Measurements from ENCODE around the gene THSD7B. TPM values are rescaled to one million over a fixed set of nuclear protein-coding genes. Genes with fewer than 3 reads are reported as not detected.

Gene THSD7B
- total RNA-seq, 2 donors from 2014 or later = 0.95 to 12.7 TPM

GRCh38 chr2:137511526-137511925, 746.2 kb downstream of the THSD7B start:
- Histone ChIP-seq H3K9me3 (no peaks in the 10 kb centered on the region), H3K4me1 (ENCODE audit: control insufficient read depth in 1 of 2, low read depth in 2 of 2) (peaks cover 0 to 7% of the 10 kb centered on the region in 2 donors), H3K36me3 (no peaks in the 10 kb centered on the region), H3K27ac (no peak overlapping the region), H3K27me3 (replicated peaks; ENCODE audit: insufficient read depth) (no peaks in the 10 kb centered on the region), H3K4me3 (no peak overlapping the region)
- DNase-seq (ENCODE audit: low spot score) (no peak), ATAC-seq (ENCODE audit: insufficient number of reproducible peaks, low FRiP score, low read depth) (no peak)
- TF ChIP-seq CTCF (IDR thresholded peaks at IDR 0.05) = no peak

GRCh38 chr2:137521653-137522619, 756.6 kb downstream of the THSD7B start:
- H3K27me3 ChIP-seq (replicated peaks; ENCODE audit: insufficient read depth) = no peaks in the 10 kb centered on the region
- H3K9me3 ChIP-seq = no peaks in the 10 kb centered on the region
- no peaks in the 10 kb centered on the region for H3K4me1 ChIP-seq (ENCODE audit: control insufficient read depth in 1 of 2, low read depth in 2 of 2)
- no peak overlapping the region for H3K27ac ChIP-seq
- DNase-seq (ENCODE audit: low spot score) = no peak
- no peak for TF ChIP-seq CTCF (IDR thresholded peaks at IDR 0.05)
- no peak for ATAC-seq (ENCODE audit: insufficient number of reproducible peaks, low FRiP score, low read depth)
- no peak overlapping the region for H3K4me3 ChIP-seq
- H3K36me3 ChIP-seq = no peaks in the 10 kb centered on the region

- Histone ChIP-seq H3K9me3 (no peaks in the 10 kb centered on the region), H3K27ac (no peak overlapping the region), H3K4me1 (ENCODE audit: control insufficient read depth in 1 of 2, low read depth in 2 of 2) (no peaks in the 10 kb centered on the region), H3K27me3 (replicated peaks; ENCODE audit: insufficient read depth) (no peaks in the 10 kb centered on the region), H3K4me3 (no peak overlapping the region), H3K36me3 (no peaks in the 10 kb centered on the region)
- ATAC-seq (ENCODE audit: insufficient number of reproducible peaks, low FRiP score, low read depth) = no peak
- no peak for TF ChIP-seq CTCF (IDR thresholded peaks at IDR 0.05)
- no peak for DNase-seq (ENCODE audit: low spot score)
Observed at GRCh38 chr2:137522620-137523011, 757.3 kb downstream of the THSD7B start.

- no peaks in the 10 kb centered on the region for H3K4me1 ChIP-seq (ENCODE audit: control insufficient read depth in 1 of 2, low read depth in 2 of 2)
- H3K36me3 ChIP-seq = no peaks in the 10 kb centered on the region
- H3K27me3 ChIP-seq (replicated peaks; ENCODE audit: insufficient read depth) = no peaks in the 10 kb centered on the region
- H3K27ac ChIP-seq = no peak overlapping the region
- TF ChIP-seq CTCF (IDR thresholded peaks at IDR 0.05) = no peak
- H3K9me3 ChIP-seq = no peaks in the 10 kb centered on the region
- H3K4me3 ChIP-seq = no peak overlapping the region
- no peak for ATAC-seq (ENCODE audit: insufficient number of reproducible peaks, low FRiP score, low read depth)
- DNase-seq (ENCODE audit: low spot score) = no peak
Observed at GRCh38 chr2:137523931-137524330, 758.6 kb downstream of the THSD7B start.

- no peaks in the 10 kb centered on the region for H3K27me3 ChIP-seq (replicated peaks; ENCODE audit: insufficient read depth)
- no peaks in the 10 kb centered on the region for H3K4me1 ChIP-seq (ENCODE audit: control insufficient read depth in 1 of 2, low read depth in 2 of 2)
- H3K36me3 ChIP-seq = no peaks in the 10 kb centered on the region
- ATAC-seq (ENCODE audit: insufficient number of reproducible peaks, low FRiP score, low read depth) (no peak), DNase-seq (ENCODE audit: low spot score) (no peak)
- H3K27ac ChIP-seq = no peak overlapping the region
- TF ChIP-seq CTCF (IDR thresholded peaks at IDR 0.05) = no peak
- H3K9me3 ChIP-seq = no peaks in the 10 kb centered on the region
- no peak overlapping the region for H3K4me3 ChIP-seq
Observed at GRCh38 chr2:137525132-137525531, 759.8 kb downstream of the THSD7B start.
